Brain microvascular endothelial cell (primary cell): ENCODE data around the gene GADD45GIP1.

Source experiments
- DNase-seq: peaks from one replicate; pipeline ENCODE4 v3.0.0-alpha.2; 2020
- H3K27ac ChIP-seq: fragments of 250-450 bp; sonication (Bioruptor Pico); 2 replicates; pipeline ENCODE4 v1.5.1; 2020; ENCODE audit warnings: mild to moderate bottlenecking, moderate library complexity
- H3K27me3 ChIP-seq: fragments of 250-450 bp; sonication (Bioruptor Pico); replicated peaks from 2 replicates; pipeline ENCODE4 v1.5.1; 2020; ENCODE audit warnings: mild to moderate bottlenecking
- H3K36me3 ChIP-seq: fragments of 250-450 bp; sonication (Bioruptor Pico); replicated peaks from 2 replicates; pipeline ENCODE4 v1.5.1; 2020; ENCODE audit warnings: mild to moderate bottlenecking
- H3K4me3 ChIP-seq: 2 replicates; pipeline ENCODE4 v1.5.1; 2011; ENCODE audit warnings: low read depth, mild to moderate bottlenecking, control low read depth, low read length, moderate library complexity
- in situ Hi-C: cut with HindIII; loops from 2 replicates; pipeline ENCODE4 v1.10.0; 2017; ENCODE audit warnings: low sequenced_read_pairs, low pct_ligation_motif_present
- TF ChIP-seq, protein P1 (sequence below): IDR thresholded peaks from 2 replicates; pipeline ENCODE4 v1.5.1; 2011; ENCODE audit warnings: low read depth, mild to moderate bottlenecking, moderate library complexity, low read length, control low read depth, inconsistent platforms; ENCODE audit errors: missing control alignments

GADD45GIP1 gene

GRCh38 chr19:12970070-12970820 is 13.2 kb upstream of the GADD45GIP1 start:
- TF ChIP-seq, protein P1, sequence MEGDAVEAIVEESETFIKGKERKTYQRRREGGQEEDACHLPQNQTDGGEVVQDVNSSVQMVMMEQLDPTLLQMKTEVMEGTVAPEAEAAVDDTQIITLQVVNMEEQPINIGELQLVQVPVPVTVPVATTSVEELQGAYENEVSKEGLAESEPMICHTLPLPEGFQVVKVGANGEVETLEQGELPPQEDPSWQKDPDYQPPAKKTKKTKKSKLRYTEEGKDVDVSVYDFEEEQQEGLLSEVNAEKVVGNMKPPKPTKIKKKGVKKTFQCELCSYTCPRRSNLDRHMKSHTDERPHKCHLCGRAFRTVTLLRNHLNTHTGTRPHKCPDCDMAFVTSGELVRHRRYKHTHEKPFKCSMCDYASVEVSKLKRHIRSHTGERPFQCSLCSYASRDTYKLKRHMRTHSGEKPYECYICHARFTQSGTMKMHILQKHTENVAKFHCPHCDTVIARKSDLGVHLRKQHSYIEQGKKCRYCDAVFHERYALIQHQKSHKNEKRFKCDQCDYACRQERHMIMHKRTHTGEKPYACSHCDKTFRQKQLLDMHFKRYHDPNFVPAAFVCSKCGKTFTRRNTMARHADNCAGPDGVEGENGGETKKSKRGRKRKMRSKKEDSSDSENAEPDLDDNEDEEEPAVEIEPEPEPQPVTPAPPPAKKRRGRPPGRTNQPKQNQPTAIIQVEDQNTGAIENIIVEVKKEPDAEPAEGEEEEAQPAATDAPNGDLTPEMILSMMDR, result no peak
- Histone ChIP-seq H3K4me3 (no peak overlapping the region), H3K36me3 (no peaks in the 10 kb centered on the region), H3K27ac (no peak overlapping the region), H3K27me3 (no peaks in the 10 kb centered on the region)
- in situ Hi-C loops, result no loop called here
- DNase-seq, result no peak

GRCh38 chr19:12969292-12969988 is 12.4 kb upstream of the GADD45GIP1 start, which contains the start of gene DAND5:
TSS of gene DAND5 (plus strand) at chr19:12969576. CDS start at chr19:12969661, 85 bp downstream.
- H3K4me3 ChIP-seq, result no peak within 1 kb of the TSS
- H3K27me3 ChIP-seq, result no peaks in the 10 kb centered on the region
- DNase-seq, result no peak
- TF ChIP-seq, protein P1, result no peak
- no peaks in the 10 kb centered on the region for H3K36me3 ChIP-seq
- H3K27ac ChIP-seq, result no peak within 1 kb of the TSS
- in situ Hi-C loops, result no loop called here

DNA sequence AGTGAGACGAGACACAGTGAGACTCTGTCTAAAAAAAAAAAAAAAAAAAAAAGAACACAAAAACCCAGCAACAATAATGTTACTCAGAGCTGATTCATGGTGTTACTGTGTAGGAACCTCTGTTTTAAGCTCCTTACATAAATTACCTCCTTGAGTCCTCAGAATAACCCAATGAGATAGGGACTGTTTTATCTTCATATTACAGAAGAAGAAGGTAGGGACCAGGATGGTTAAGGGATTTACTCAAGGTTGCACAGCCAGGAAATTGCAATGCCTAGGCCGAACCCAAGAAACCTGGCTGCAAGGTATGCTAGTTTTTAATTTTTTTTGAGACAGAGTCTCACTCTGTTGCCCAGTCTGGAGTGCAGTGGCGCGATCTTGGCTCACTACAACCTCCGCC is 10.9 kb upstream of the GADD45GIP1 start:
- no peak for DNase-seq
- no peaks in the 10 kb centered on the region for H3K36me3 ChIP-seq
- H3K4me3 ChIP-seq, result no peak overlapping the region
- in situ Hi-C loops, result no loop called here
- no peaks in the 10 kb centered on the region for H3K27me3 ChIP-seq
- no peak overlapping the region for H3K27ac ChIP-seq
- TF ChIP-seq, protein P1, result no peak

DNA sequence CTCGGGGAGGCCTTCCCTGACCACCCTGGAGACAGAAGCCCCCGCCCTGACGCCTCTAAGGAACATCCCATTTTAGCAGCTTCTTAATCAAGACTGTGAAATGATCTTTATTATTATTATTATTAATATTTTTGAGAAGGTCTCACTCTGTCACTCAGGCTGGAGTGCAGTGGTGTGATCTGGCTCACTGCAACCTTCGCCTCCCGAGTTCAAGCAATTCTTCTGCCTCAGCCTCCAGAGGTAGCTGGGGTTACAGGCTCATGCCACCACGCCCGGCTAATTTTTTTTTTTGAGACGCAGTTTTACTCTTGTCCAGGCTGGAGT is 8.8 kb upstream of the GADD45GIP1 start:
- Histone ChIP-seq H3K27me3 (no peaks in the 10 kb centered on the region), H3K27ac (peak overlapping the region; percentile 44), H3K4me3 (no peak overlapping the region), H3K36me3 (no peaks in the 10 kb centered on the region)
- in situ Hi-C loops, result no loop called here
- TF ChIP-seq, protein P1, result no peak
- DNase-seq, result no peak

DNA sequence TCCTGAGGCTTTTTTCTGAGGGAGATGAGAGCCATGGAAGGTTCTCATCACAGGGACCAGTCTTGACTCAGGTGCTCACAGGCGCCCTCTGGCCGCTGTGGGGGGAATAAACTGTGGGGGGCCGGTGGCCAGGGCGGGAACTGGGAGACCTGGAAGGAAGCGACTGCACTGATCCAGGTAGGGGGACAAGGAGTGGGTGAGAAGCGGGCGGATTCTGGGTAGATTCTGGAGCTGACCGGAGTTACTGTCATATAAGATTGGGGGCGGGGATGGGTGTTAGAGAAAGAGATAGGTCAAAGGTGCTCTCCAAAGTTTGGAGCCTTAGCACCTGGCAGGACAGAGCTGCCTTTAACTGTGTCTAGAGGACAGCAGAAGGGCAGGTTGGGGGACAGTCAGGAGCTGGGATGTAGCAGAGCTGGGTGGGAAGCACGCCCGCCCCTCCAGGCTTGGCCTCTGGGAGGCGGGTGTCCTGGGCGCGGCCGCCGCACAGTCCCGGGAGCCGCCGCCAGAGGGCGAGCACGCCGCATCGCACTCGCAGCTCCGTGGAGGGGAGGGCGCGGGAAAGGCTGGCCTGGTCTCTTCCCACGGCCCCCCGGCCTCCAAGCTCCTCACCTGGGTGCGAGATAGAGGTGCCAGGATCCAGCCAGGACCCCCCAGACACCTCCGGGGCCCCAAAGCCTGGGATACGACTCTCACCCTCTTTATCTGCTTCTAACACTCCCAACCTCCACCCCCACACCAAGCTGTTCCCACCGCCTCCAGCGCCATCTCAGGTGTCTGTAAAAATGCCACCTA is 8.2 kb upstream of the GADD45GIP1 start:
- DNase-seq, result peak; percentile 64
- Histone ChIP-seq H3K27me3 (no peaks in the 10 kb centered on the region), H3K27ac (peak overlapping the region; percentile 44), H3K4me3 (peak overlapping the region; percentile 53), H3K36me3 (no peaks in the 10 kb centered on the region)
- in situ Hi-C loops, result no loop called here
- TF ChIP-seq, protein P1, result peak; percentile 88
